Panc1 (cell line): ENCODE data around the gene PKNOX2.

Experiments
- POLR2AphosphoS5 ChIP-seq: IDR thresholded peaks from 2 replicates; pipeline ENCODE4 v1.6.1; 2012; ENCODE audit warnings: mild to moderate bottlenecking, low read depth, low read length, moderate library complexity
- SIN3A ChIP-seq: IDR thresholded peaks from 2 replicates; pipeline ENCODE4 v1.6.1; 2012; ENCODE audit warnings: low read depth, mild to moderate bottlenecking, low read length, moderate library complexity, borderline replicate concordance; ENCODE audit not compliant: insufficient read depth
- TCF7L2 ChIP-seq: IDR thresholded peaks from 2 replicates; pipeline ENCODE4 v1.6.1; 2011; ENCODE audit warnings: mild to moderate bottlenecking, low read depth, low read length, inconsistent platforms
- TF ChIP-seq, protein P1 (sequence below): fragments of 450-650 bp; IDR thresholded peaks from 2 replicates; pipeline ENCODE4 v1.5.1; 2017; ENCODE audit warnings: mild to moderate bottlenecking
- TF ChIP-seq, protein P2 (sequence below), 2 experiments: IDR thresholded peaks; 2 replicates each; pipeline ENCODE4 v1.6.1; 2011 to 2012; ENCODE audit warnings: low read depth in 2 of 2, control low read depth in 1 of 2, low read length in 1 of 2, mild to moderate bottlenecking in 1 of 2, moderate library complexity in 1 of 2; ENCODE audit not compliant: insufficient read depth in 1 of 2

DNA sequence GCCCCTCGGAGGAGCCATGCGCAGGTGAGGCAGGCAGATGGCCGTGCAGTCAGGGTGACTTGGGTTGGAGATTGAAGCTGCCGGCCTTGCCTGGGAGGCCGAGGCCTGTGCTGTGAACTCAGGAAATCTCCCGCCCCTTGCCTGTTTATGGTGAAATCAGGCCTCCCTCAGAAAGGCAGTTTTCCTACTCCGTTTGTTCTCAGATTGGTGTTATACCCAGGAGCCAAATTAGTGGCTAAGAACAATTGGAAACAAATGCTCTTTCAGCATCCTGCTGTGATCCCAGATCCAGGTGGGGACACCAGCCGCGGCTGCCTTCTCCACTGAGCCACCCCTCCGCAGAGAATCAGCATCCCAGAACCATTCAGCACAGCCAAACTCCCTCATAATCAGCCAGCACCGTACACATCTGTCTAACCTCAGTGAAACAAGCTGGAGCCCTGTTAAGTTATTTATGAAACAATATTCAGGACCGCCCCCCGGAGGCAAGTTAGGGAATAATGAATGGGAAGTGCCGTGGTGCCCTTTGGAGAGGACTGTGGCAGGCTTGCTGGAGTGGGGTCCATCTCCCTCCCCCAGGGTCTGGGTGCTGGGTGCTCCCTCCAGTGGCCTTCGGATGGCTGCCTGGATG is 60.0 kb downstream of the PKNOX2 start:
- TF ChIP-seq POLR2AphosphoS5 (no peak), SIN3A (no peak), TCF7L2 (no peak)
- TF ChIP-seq, protein P1, sequence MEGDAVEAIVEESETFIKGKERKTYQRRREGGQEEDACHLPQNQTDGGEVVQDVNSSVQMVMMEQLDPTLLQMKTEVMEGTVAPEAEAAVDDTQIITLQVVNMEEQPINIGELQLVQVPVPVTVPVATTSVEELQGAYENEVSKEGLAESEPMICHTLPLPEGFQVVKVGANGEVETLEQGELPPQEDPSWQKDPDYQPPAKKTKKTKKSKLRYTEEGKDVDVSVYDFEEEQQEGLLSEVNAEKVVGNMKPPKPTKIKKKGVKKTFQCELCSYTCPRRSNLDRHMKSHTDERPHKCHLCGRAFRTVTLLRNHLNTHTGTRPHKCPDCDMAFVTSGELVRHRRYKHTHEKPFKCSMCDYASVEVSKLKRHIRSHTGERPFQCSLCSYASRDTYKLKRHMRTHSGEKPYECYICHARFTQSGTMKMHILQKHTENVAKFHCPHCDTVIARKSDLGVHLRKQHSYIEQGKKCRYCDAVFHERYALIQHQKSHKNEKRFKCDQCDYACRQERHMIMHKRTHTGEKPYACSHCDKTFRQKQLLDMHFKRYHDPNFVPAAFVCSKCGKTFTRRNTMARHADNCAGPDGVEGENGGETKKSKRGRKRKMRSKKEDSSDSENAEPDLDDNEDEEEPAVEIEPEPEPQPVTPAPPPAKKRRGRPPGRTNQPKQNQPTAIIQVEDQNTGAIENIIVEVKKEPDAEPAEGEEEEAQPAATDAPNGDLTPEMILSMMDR: no peak; the same call in 1 of the 2 replicates
- TF ChIP-seq, protein P2, sequence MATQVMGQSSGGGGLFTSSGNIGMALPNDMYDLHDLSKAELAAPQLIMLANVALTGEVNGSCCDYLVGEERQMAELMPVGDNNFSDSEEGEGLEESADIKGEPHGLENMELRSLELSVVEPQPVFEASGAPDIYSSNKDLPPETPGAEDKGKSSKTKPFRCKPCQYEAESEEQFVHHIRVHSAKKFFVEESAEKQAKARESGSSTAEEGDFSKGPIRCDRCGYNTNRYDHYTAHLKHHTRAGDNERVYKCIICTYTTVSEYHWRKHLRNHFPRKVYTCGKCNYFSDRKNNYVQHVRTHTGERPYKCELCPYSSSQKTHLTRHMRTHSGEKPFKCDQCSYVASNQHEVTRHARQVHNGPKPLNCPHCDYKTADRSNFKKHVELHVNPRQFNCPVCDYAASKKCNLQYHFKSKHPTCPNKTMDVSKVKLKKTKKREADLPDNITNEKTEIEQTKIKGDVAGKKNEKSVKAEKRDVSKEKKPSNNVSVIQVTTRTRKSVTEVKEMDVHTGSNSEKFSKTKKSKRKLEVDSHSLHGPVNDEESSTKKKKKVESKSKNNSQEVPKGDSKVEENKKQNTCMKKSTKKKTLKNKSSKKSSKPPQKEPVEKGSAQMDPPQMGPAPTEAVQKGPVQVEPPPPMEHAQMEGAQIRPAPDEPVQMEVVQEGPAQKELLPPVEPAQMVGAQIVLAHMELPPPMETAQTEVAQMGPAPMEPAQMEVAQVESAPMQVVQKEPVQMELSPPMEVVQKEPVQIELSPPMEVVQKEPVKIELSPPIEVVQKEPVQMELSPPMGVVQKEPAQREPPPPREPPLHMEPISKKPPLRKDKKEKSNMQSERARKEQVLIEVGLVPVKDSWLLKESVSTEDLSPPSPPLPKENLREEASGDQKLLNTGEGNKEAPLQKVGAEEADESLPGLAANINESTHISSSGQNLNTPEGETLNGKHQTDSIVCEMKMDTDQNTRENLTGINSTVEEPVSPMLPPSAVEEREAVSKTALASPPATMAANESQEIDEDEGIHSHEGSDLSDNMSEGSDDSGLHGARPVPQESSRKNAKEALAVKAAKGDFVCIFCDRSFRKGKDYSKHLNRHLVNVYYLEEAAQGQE (IDR thresholded peaks at IDR 0.05; ENCODE audit: insufficient read depth in 1 of 2, low read depth in 2 of 2, low read length in 1 of 2): no peak
